VCaP (cell line): ENCODE results near the gene NRXN3.

Experiments used
- H3K27ac ChIP-seq: fragments of 450-650 bp; 2 replicates; pipeline ENCODE4 v1.5.1; 2017
- TF ChIP-seq, protein P1 (sequence below): fragments of 450-650 bp; conservative IDR thresholded peaks from 2 replicates; pipeline ENCODE4 v1.5.1; 2017; ENCODE audit warnings: mild to moderate bottlenecking, moderate library complexity

NRXN3 gene

DNA sequence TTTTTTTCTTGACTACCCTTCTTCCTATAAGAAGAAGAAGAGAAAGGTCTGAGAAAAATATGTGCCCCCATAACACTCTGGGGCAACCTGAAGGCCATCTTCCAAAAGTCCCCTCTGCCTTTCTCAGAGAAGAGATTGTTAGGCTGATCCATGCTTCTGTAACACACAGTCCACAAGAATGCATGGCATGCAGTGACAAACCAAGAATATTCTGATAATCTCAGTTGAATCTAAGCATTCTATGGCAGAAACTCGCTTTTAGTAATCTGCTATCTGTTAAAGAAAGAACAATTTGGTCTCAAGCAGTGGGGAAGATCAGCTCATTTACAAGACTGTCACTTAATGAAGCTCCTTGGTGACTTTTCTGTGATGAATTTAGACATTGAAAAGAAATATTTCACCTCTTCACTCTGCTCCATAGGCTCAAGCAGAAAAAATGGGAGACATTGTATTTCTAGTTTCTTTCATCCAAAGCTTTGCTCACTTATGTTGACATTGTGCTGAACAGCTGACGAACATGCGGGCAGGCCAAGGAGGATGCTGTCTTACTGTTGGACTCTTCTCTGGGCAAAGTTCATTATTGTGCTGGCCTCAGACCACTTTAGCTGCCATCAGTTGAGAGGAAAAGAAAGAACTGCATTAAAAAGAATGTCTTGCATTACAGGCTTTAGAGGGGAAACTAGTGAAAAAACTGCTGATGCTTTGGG, 1084.0 kb downstream of the NRXN3 start:
- TF ChIP-seq, protein P1, sequence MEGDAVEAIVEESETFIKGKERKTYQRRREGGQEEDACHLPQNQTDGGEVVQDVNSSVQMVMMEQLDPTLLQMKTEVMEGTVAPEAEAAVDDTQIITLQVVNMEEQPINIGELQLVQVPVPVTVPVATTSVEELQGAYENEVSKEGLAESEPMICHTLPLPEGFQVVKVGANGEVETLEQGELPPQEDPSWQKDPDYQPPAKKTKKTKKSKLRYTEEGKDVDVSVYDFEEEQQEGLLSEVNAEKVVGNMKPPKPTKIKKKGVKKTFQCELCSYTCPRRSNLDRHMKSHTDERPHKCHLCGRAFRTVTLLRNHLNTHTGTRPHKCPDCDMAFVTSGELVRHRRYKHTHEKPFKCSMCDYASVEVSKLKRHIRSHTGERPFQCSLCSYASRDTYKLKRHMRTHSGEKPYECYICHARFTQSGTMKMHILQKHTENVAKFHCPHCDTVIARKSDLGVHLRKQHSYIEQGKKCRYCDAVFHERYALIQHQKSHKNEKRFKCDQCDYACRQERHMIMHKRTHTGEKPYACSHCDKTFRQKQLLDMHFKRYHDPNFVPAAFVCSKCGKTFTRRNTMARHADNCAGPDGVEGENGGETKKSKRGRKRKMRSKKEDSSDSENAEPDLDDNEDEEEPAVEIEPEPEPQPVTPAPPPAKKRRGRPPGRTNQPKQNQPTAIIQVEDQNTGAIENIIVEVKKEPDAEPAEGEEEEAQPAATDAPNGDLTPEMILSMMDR = no peak
- no peak overlapping the region for H3K27ac ChIP-seq

DNA sequence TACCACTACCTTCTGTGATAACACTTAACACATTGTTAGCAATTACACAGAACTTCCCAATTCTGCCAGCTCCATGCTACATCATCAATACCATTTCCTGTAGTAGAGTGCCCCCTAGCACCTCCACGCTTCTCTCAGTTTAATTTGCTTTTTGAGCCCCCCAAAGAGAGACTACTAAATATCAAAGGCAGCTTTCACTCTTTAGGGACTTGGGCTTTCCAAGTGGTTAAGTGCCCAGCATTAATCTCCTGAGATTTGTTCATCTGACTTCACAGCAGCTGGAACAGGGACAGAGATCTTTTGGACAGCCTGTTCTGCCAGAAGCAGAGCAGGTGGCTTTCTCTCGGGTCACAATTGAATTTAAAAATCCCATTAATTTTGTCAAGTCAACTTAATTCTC, 1086.2 kb downstream of the NRXN3 start:
- TF ChIP-seq, protein P1 = no peak
- H3K27ac ChIP-seq = no peak overlapping the region

- no peak overlapping the region for H3K27ac ChIP-seq
- TF ChIP-seq, protein P1 = no peak
These were observed 1090.2 kb downstream of the NRXN3 start for GRCh38 chr14:79260406-79260805.

- H3K27ac ChIP-seq = no peak overlapping the region
- TF ChIP-seq, protein P1 = no peak
These were observed 1095.3 kb downstream of the NRXN3 start for GRCh38 chr14:79265366-79265946.

GRCh38 chr14:79270361-79270760, 1100.2 kb downstream of the NRXN3 start:
- no peak overlapping the region for H3K27ac ChIP-seq
- TF ChIP-seq, protein P1 = no peak

DNA sequence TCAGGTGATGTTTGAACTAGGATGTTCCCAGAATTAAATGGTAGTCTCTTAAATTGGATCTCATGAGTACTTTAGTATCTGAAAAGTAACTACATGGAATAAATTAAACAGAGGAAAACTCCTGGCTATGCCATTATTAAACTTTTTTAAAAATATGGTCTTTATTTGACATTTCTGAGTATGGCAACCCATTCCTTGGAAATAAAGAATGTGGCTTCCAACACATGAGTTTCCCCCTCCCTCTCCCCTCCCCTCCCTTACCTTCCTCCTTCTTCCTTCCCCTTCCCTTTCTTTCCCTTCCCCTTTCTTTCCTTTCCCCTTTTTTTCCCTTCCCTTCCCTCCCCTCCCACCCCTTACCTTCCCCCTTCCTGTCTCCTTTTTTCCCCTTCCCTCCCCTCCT, 1100.9 kb downstream of the NRXN3 start:
- TF ChIP-seq, protein P1 = no peak
- no peak overlapping the region for H3K27ac ChIP-seq

- TF ChIP-seq, protein P1 = peak; percentile 42
These were observed 1104.6 kb downstream of the NRXN3 start for GRCh38 chr14:79274641-79275291.

More at GRCh38 chr14:79274641-79275291, 1104.6 kb downstream of the NRXN3 start:
- H3K27ac ChIP-seq = no peak overlapping the region
